AG04449 (cell line): ENCODE measurements around the gene ADGB.

Source experiments
- CTCF ChIA-PET: fragments of 350-600 bp; formaldehyde crosslinking; extraction: SDS; loops from one replicate; lab custom pipeline; 2021; ENCODE audit warnings: antibody characterized with exemption; lab: Yijun Ruan, JAX
- POLR2A ChIA-PET: fragments of 400-600, 350-600 bp; formaldehyde crosslinking; extraction: SDS; loops from one replicate; lab custom pipeline; 2020; ENCODE audit warnings: antibody characterized with exemption, inconsistent platforms; lab: Yijun Ruan, JAX
- DNase-seq: peaks from one replicate; pipeline ENCODE4 v3.0.0-alpha.2; 2010; ENCODE audit warnings: low read depth, low spot score
- H3K4me3 ChIP-seq: 2 replicates; pipeline ENCODE4 v1.5.1; 2011; ENCODE audit warnings: low read depth, mild to moderate bottlenecking, control low read depth, low read length
- TF ChIP-seq, protein P1 (sequence below): IDR thresholded peaks from one replicate; pipeline ENCODE4 v1.5.1; 2011; ENCODE audit warnings: mild to moderate bottlenecking, moderate library complexity, low read length, control low read depth, inconsistent platforms; ENCODE audit not compliant: insufficient read depth; ENCODE audit errors: missing control alignments

Gene ADGB

DNA sequence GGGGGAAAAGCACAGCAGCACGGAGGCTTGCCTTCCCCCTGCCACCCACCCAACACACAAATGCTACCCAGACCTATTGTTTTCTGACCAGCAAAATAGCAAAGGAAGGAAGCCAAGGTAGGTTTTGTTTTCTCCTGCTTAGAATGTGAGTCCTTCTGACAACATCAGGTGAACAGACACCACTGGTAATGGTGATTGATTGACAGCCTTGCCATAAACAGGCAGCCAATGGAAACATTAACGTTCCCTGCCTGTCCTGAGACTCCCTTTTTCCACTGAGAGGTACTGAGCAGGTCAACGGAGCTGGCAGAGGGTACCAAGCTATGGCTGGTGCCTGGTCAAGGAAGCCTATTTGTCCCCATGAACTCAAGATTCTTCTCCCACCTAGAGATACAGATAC, 234.4 kb downstream of the ADGB start:
- TF ChIP-seq, protein P1, sequence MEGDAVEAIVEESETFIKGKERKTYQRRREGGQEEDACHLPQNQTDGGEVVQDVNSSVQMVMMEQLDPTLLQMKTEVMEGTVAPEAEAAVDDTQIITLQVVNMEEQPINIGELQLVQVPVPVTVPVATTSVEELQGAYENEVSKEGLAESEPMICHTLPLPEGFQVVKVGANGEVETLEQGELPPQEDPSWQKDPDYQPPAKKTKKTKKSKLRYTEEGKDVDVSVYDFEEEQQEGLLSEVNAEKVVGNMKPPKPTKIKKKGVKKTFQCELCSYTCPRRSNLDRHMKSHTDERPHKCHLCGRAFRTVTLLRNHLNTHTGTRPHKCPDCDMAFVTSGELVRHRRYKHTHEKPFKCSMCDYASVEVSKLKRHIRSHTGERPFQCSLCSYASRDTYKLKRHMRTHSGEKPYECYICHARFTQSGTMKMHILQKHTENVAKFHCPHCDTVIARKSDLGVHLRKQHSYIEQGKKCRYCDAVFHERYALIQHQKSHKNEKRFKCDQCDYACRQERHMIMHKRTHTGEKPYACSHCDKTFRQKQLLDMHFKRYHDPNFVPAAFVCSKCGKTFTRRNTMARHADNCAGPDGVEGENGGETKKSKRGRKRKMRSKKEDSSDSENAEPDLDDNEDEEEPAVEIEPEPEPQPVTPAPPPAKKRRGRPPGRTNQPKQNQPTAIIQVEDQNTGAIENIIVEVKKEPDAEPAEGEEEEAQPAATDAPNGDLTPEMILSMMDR = no peak
- DNase-seq = no peak
- POLR2A ChIA-PET = no interaction called here
- no peak overlapping the region for H3K4me3 ChIP-seq
- CTCF ChIA-PET = no interaction called here

- ChIA-PET POLR2A (no interaction called here), CTCF (no interaction called here)
- no peak for DNase-seq
- H3K4me3 ChIP-seq = no peak overlapping the region
- TF ChIP-seq, protein P1 = no peak
Measured at GRCh38 chr6:146840216-146840615, 241.4 kb downstream of the ADGB start.

- TF ChIP-seq, protein P1 = no peak
Measured at GRCh38 chr6:146840641-146841040, 241.9 kb downstream of the ADGB start.

GRCh38 chr6:146847426-146847825, 248.7 kb downstream of the ADGB start:
- TF ChIP-seq, protein P1 = no peak
- ChIA-PET CTCF (no interaction called here), POLR2A (no interaction called here)
- peak; percentile 9 for DNase-seq
- H3K4me3 ChIP-seq = no peak overlapping the region

More at GRCh38 chr6:146840641-146841040, 241.9 kb downstream of the ADGB start:
- ChIA-PET POLR2A (no interaction called here), CTCF (no interaction called here)
- DNase-seq = no peak
- H3K4me3 ChIP-seq = no peak overlapping the region

- ChIA-PET POLR2A (interaction anchor here (0.9 kb wide), 1 partner anchor 42 kb away, joined by 3 read pairs; no protein-coding TSS in a partner anchor), CTCF (interaction anchor here (0.7 to 0.9 kb wide), 3 partner anchors 8 to 421 kb away, joined by 3 read pairs; no protein-coding TSS in a partner anchor)
- TF ChIP-seq, protein P1 = no peak
- peak; percentile 54 for DNase-seq
- no peak overlapping the region for H3K4me3 ChIP-seq
Measured at GRCh38 chr6:146850238-146850896, 251.6 kb downstream of the ADGB start.

DNA sequence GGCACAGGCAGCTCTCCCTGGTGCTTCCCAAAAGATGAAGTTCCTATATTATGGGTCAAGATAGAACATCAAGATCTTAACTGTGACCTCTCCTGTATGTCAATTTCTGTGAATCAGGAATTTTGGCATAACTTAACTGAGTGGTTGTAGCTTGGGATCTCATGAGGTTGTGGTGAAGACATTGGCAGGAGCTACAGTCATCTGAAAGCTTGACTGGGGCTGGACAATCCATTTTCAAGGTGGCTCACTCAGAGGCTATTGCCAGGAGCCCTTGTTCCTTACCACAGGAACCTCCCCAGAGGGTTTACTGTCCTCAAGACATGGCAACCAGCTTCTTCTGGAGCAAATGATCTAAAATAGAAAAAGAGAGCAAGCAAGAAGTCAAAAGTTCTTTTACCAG, 252.2 kb downstream of the ADGB start:
- DNase-seq = no peak
- CTCF ChIA-PET = interaction anchor here (0.7 to 0.9 kb wide), 3 partner anchors 8 to 420 kb away, joined by 3 read pairs; no protein-coding TSS in a partner anchor
- POLR2A ChIA-PET = no interaction called here
- TF ChIP-seq, protein P1 = no peak
- no peak overlapping the region for H3K4me3 ChIP-seq
